ENCODE results near the gene CDON.

GRCh38 chr11:126029805-126030204 is 32.9 kb downstream of the CDON start:
- TF ChIP-seq GABPA (IDR thresholded peaks at IDR 0.05; ENCODE audit: low read depth) (no peak), CTCF (IDR thresholded peaks at IDR 0.05; ENCODE audit: insufficient read depth, low read length) (no peak), SPI1 (IDR thresholded peaks at IDR 0.05; ENCODE audit: borderline replicate concordance, low read depth) (no peak), REST (IDR thresholded peaks at IDR 0.05; ENCODE audit: insufficient replicate concordance, low read depth) (no peak)

All from HL-60 (cell line).